Neural cell (in vitro differentiated cells): ENCODE measurements around the gene B4GALT5. TPM values are rescaled to one million over a fixed set of nuclear protein-coding genes. Genes with fewer than 3 reads are reported as not detected.

Experiments
- H2AFZ ChIP-seq: fragments of 200-600, 300-800 bp; sonication (generic), shearing (Covaris generic); 2 replicates; pipeline ENCODE4 v1.6.0; 2014; ENCODE audit warnings: low read depth, mild to moderate bottlenecking, antibody characterized with exemption, low read length, moderate library complexity
- H3F3A ChIP-seq: fragments of 200-600 bp; shearing (Covaris generic); 2 replicates; pipeline ENCODE4 v1.6.1; 2016; ENCODE audit warnings: mild to moderate bottlenecking, moderate library complexity, mixed read lengths, antibody characterized with exemption, low read length; ENCODE audit not compliant: insufficient read depth, poor library complexity, severe bottlenecking
- H3K27ac ChIP-seq: fragments of 200-600, 300-800 bp; sonication (generic), shearing (Covaris generic); 2 replicates; pipeline ENCODE4 v1.5.1; 2014; ENCODE audit warnings: mild to moderate bottlenecking, low read length, moderate library complexity
- H3K27me3 ChIP-seq: fragments of 300-800, 200-600 bp; sonication (generic), shearing (Covaris generic); 2 replicates; pipeline ENCODE4 v1.6.0; 2014; ENCODE audit warnings: mild to moderate bottlenecking, low read depth, low read length, moderate library complexity; ENCODE audit not compliant: insufficient read depth
- H3K36me3 ChIP-seq: fragments of 300-800, 200-600 bp; sonication (generic), shearing (Covaris generic); 2 replicates; pipeline ENCODE4 v1.5.1; 2014; ENCODE audit warnings: mild to moderate bottlenecking, antibody characterized with exemption, low read length, moderate library complexity; ENCODE audit not compliant: insufficient read depth
- H3K4me2 ChIP-seq: fragments of 300-800, 200-600 bp; sonication (generic), shearing (Covaris generic); 2 replicates; pipeline ENCODE4 v1.6.0; 2014; ENCODE audit warnings: mild to moderate bottlenecking, low read length
- H3K4me3 ChIP-seq: fragments of 300-800, 200-600 bp; sonication (generic), shearing (Covaris generic); 2 replicates; pipeline ENCODE4 v1.5.1; 2014; ENCODE audit warnings: mild to moderate bottlenecking, low read length, moderate library complexity
- H3K79me2 ChIP-seq: fragments of 200-600 bp; shearing (Covaris generic); replicated peaks from 2 replicates; pipeline ENCODE4 v1.6.0; 2014; ENCODE audit warnings: mild to moderate bottlenecking, low read length, moderate library complexity; ENCODE audit not compliant: insufficient read depth
- H3K9ac ChIP-seq: fragments of 300-800, 200-600 bp; sonication (generic), shearing (Covaris generic); 2 replicates; pipeline ENCODE4 v1.6.1; 2016; ENCODE audit warnings: mild to moderate bottlenecking, low read length, mixed read lengths
- H3K9me2 ChIP-seq: fragments of 200-600 bp; shearing (Covaris generic); 2 replicates; pipeline ENCODE4 v1.6.1; 2016; ENCODE audit warnings: mild to moderate bottlenecking, low read length, mixed read lengths; ENCODE audit not compliant: insufficient read depth
- H3K9me3 ChIP-seq: fragments of 200-600, 300-800 bp; sonication (generic), shearing (Covaris generic); 2 replicates; pipeline ENCODE4 v1.6.1; 2016; ENCODE audit warnings: mild to moderate bottlenecking, mixed run types, low read length, moderate library complexity, mixed read lengths
- H4K20me1 ChIP-seq: fragments of 200-600 bp; shearing (Covaris generic); 2 replicates; pipeline ENCODE4 v1.6.1; 2016; ENCODE audit warnings: mild to moderate bottlenecking, mixed run types; ENCODE audit not compliant: insufficient read depth
- EP300 ChIP-seq: fragments of 450-650 bp; conservative IDR thresholded peaks from 2 replicates; pipeline ENCODE4 v1.6.1; 2014; ENCODE audit warnings: antibody characterized with exemption, mild to moderate bottlenecking, moderate library complexity; ENCODE audit not compliant: poor library complexity, severe bottlenecking
- EZH2 ChIP-seq: fragments of 200-600, 300-800 bp; shearing (Covaris generic), sonication (generic); IDR thresholded peaks from 2 replicates; pipeline ENCODE4 v1.6.1; 2014; ENCODE audit warnings: antibody characterized with exemption, low read length, borderline replicate concordance, mild to moderate bottlenecking; ENCODE audit not compliant: insufficient read depth, poor library complexity, severe bottlenecking
- MXI1 ChIP-seq: fragments of 450-650 bp; conservative IDR thresholded peaks from 2 replicates; pipeline ENCODE4 v1.6.1; 2014; ENCODE audit warnings: antibody characterized with exemption, mild to moderate bottlenecking; ENCODE audit not compliant: poor library complexity, severe bottlenecking
- POLR2AphosphoS5 ChIP-seq: IDR thresholded peaks from 2 replicates; pipeline ENCODE4 v1.6.1; 2012
- RAD21 ChIP-seq: fragments of 450-650 bp; conservative IDR thresholded peaks from 2 replicates; pipeline ENCODE4 v1.6.1; 2014; ENCODE audit warnings: antibody characterized with exemption, mild to moderate bottlenecking, moderate library complexity
- SMC3 ChIP-seq: fragments of 450-650 bp; conservative IDR thresholded peaks from 2 replicates; pipeline ENCODE4 v1.6.1; 2014; ENCODE audit warnings: antibody characterized with exemption, mild to moderate bottlenecking, moderate library complexity; ENCODE audit not compliant: poor library complexity
- TAF1 ChIP-seq: IDR thresholded peaks from 2 replicates; pipeline ENCODE4 v1.6.1; 2012; ENCODE audit warnings: low read depth
- polyA plus RNA-seq: library from polyadenylated mRNA; depleted of rRNA; stranded (reverse); fragments of >200 nt; gene quantifications from 2 replicates; pipeline ENCODE4 v1.2.3, GENCODE V29; 2014
- TF ChIP-seq, protein P1 (sequence below): IDR thresholded peaks from 2 replicates; pipeline ENCODE4 v1.6.1; 2012; ENCODE audit warnings: borderline replicate concordance
- TF ChIP-seq, protein P2 (sequence below): fragments of 450-650 bp; IDR thresholded peaks from 2 replicates; pipeline ENCODE4 v1.5.1; 2014; ENCODE audit warnings: antibody characterized with exemption, mild to moderate bottlenecking, moderate library complexity; ENCODE audit not compliant: poor library complexity, severe bottlenecking

B4GALT5 gene
- polyA plus RNA-seq, 1 donor from 2014 or later: 34.7 TPM

GRCh38 chr20:49591217-49591865, 122.3 kb downstream of the B4GALT5 start:
- Histone ChIP-seq H3K36me3 (no peaks in the 10 kb centered on the region), H3K9me3 (no peaks in the 10 kb centered on the region), H3K4me2 (no peak overlapping the region), H4K20me1 (no peaks in the 10 kb centered on the region), H3K79me2 (no peaks in the 10 kb centered on the region), H3F3A (no peaks in the 10 kb centered on the region), H3K9ac (no peak overlapping the region), H3K9me2 (no peaks in the 10 kb centered on the region), H3K27me3 (no peaks in the 10 kb centered on the region), H3K27ac (no peak overlapping the region), H2AFZ (no peak overlapping the region), H3K4me3 (no peak overlapping the region)
- TF ChIP-seq, protein P1, sequence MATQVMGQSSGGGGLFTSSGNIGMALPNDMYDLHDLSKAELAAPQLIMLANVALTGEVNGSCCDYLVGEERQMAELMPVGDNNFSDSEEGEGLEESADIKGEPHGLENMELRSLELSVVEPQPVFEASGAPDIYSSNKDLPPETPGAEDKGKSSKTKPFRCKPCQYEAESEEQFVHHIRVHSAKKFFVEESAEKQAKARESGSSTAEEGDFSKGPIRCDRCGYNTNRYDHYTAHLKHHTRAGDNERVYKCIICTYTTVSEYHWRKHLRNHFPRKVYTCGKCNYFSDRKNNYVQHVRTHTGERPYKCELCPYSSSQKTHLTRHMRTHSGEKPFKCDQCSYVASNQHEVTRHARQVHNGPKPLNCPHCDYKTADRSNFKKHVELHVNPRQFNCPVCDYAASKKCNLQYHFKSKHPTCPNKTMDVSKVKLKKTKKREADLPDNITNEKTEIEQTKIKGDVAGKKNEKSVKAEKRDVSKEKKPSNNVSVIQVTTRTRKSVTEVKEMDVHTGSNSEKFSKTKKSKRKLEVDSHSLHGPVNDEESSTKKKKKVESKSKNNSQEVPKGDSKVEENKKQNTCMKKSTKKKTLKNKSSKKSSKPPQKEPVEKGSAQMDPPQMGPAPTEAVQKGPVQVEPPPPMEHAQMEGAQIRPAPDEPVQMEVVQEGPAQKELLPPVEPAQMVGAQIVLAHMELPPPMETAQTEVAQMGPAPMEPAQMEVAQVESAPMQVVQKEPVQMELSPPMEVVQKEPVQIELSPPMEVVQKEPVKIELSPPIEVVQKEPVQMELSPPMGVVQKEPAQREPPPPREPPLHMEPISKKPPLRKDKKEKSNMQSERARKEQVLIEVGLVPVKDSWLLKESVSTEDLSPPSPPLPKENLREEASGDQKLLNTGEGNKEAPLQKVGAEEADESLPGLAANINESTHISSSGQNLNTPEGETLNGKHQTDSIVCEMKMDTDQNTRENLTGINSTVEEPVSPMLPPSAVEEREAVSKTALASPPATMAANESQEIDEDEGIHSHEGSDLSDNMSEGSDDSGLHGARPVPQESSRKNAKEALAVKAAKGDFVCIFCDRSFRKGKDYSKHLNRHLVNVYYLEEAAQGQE: no peak
- no peak for TF ChIP-seq TAF1
- TF ChIP-seq SMC3: no peak
- TF ChIP-seq, protein P2, sequence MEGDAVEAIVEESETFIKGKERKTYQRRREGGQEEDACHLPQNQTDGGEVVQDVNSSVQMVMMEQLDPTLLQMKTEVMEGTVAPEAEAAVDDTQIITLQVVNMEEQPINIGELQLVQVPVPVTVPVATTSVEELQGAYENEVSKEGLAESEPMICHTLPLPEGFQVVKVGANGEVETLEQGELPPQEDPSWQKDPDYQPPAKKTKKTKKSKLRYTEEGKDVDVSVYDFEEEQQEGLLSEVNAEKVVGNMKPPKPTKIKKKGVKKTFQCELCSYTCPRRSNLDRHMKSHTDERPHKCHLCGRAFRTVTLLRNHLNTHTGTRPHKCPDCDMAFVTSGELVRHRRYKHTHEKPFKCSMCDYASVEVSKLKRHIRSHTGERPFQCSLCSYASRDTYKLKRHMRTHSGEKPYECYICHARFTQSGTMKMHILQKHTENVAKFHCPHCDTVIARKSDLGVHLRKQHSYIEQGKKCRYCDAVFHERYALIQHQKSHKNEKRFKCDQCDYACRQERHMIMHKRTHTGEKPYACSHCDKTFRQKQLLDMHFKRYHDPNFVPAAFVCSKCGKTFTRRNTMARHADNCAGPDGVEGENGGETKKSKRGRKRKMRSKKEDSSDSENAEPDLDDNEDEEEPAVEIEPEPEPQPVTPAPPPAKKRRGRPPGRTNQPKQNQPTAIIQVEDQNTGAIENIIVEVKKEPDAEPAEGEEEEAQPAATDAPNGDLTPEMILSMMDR: no peak
- no peak for TF ChIP-seq MXI1
- no peak for TF ChIP-seq EP300
- no peak for TF ChIP-seq POLR2AphosphoS5
- TF ChIP-seq RAD21: no peak

GRCh38 chr20:49590163-49591017, 123.3 kb downstream of the B4GALT5 start:
- H2AFZ ChIP-seq: no peak overlapping the region
- H3K9me2 ChIP-seq: no peaks in the 10 kb centered on the region
- no peak overlapping the region for H3K4me3 ChIP-seq

More at GRCh38 chr20:49590163-49591017, 123.3 kb downstream of the B4GALT5 start:
- no peak overlapping the region for H3K9ac ChIP-seq
- no peaks in the 10 kb centered on the region for H3K9me3 ChIP-seq
- no peaks in the 10 kb centered on the region for H3K79me2 ChIP-seq
- H3K4me2 ChIP-seq: no peak overlapping the region
- H3K36me3 ChIP-seq: no peaks in the 10 kb centered on the region
- no peaks in the 10 kb centered on the region for H3F3A ChIP-seq
- H3K27ac ChIP-seq: no peak overlapping the region
- H4K20me1 ChIP-seq: no peaks in the 10 kb centered on the region
- no peaks in the 10 kb centered on the region for H3K27me3 ChIP-seq
- TF ChIP-seq, protein P1: no peak
- no peak for TF ChIP-seq POLR2AphosphoS5
- no peak for TF ChIP-seq MXI1
- no peak for TF ChIP-seq EZH2
- TF ChIP-seq EP300: no peak
- TF ChIP-seq, protein P2: no peak
- no peak for TF ChIP-seq RAD21
- no peak for TF ChIP-seq SMC3
- TF ChIP-seq TAF1: no peak
